Ascending aorta (tissue), 2 donors: ENCODE results near the gene PCDHB6. TPM values are rescaled to one million over a fixed set of nuclear protein-coding genes. Genes with fewer than 3 reads are reported as not detected.
"Not testable (repeated sequence)": the region's sequence is repeated elsewhere in the genome, so short reads cannot be mapped to it uniquely, and the experiment has no call there.

Source experiments
- DNase-seq, 2 donors: peaks; one replicate each; pipeline ENCODE4 v3.0.0-alpha.2; 2019; ENCODE audit warnings: low spot score in 2 of 2
- H3K27ac ChIP-seq, 2 donors: fragments of 200-600 bp; sonication (generic); one replicate each; pipeline ENCODE4 v1.5.1; 2016 to 2017; ENCODE audit warnings: mild to moderate bottlenecking in 1 of 2
- H3K27me3 ChIP-seq: fragments of 200-600 bp; sonication (generic); one replicate; pipeline ENCODE4 v1.5.1; 2017
- H3K36me3 ChIP-seq, 2 donors: fragments of 200-600 bp; sonication (generic); one replicate each; pipeline ENCODE4 v1.5.1; 2016
- H3K4me1 ChIP-seq, 2 donors: fragments of 200-600 bp; sonication (generic); one replicate each; pipeline ENCODE4 v1.5.1; 2016 to 2017; ENCODE audit warnings: mild to moderate bottlenecking in 1 of 2
- H3K4me3 ChIP-seq, 2 donors: fragments of 200-600 bp; sonication (generic); one replicate each; pipeline ENCODE4 v1.5.1; 2016 to 2017; ENCODE audit warnings: mild to moderate bottlenecking in 1 of 2
- H3K9me3 ChIP-seq, 2 donors: fragments of 200-600 bp; sonication (generic); one replicate each; pipeline ENCODE4 v1.5.1; 2016
- CTCF ChIP-seq, 3 experiments: fragments of 200-600 bp in 2 of 3; fragments of 450-650 bp in 1 of 3; sonication (generic) in 2 of 3; IDR thresholded peaks; one replicate each; pipeline ENCODE4 v1.5.1; 2016 to 2019; ENCODE audit warnings: antibody characterized with exemption in 3 of 3, mild to moderate bottlenecking in 1 of 3, moderate library complexity in 1 of 3
- intact Hi-C: fragments of 100-400 bp; cut with DNase I; formaldehyde crosslinking; loops from one replicate; pipeline ENCODE4 v1.15.1; 2023
- total RNA-seq: library from RNA; depleted of rRNA; stranded (reverse); fragments of >200 nt; gene quantifications from one replicate; pipeline ENCODE4 v1.1.0, GENCODE V29; 2016

The PCDHB6 gene
- total RNA-seq, 1 donor from 2014 or later: 1.5 TPM

DNA sequence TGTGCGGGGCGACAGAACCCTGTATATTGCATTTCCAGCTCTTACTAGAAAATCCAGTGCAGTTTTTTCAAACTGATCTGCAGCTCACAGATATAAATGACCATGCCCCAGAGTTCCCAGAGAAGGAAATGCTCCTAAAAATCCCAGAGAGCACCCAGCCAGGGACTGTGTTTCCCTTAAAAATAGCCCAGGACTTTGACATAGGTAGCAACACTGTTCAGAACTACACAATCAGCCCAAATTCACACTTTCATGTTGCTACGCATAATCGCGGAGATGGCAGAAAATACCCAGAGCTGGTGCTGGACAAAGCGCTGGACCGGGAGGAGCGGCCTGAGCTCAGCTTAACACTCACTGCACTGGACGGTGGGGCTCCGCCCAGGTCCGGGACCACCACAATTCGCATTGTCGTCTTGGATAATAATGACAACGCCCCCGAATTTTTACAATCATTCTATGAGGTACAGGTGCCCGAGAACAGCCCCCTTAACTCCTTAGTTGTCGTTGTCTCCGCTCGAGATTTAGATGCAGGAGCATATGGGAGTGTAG lies 14.1 kb upstream of the PCDHB6 start:
- Histone ChIP-seq H3K27ac (no peak overlapping the region), H3K9me3 (peaks cover 49 to 88% of the 10 kb centered on the region in 2 donors), H3K27me3 (no peaks in the 10 kb centered on the region), H3K4me3 (peak overlapping the region; percentile 31 to 53), H3K36me3 (no peaks in the 10 kb centered on the region), H3K4me1 (no peaks in the 10 kb centered on the region)
- DNase-seq: no peak
- intact Hi-C loops: no loop called here
- TF ChIP-seq CTCF (IDR thresholded peaks at IDR 0.05): no peak

- intact Hi-C loops: not testable (repeated sequence)
Measured at GRCh38 chr5:141137346-141137745, 12.5 kb upstream of the PCDHB6 start.

GRCh38 chr5:141150224-141150992 lies 551 bp downstream of the PCDHB6 start:
- Histone ChIP-seq H3K36me3 (no peaks in the 10 kb centered on the region), H3K27me3 (no peaks in the 10 kb centered on the region), H3K9me3 (peaks cover 45 to 84% of the 10 kb centered on the region in 2 donors), H3K27ac (no peak overlapping the region), H3K4me1 (no peaks in the 10 kb centered on the region), H3K4me3 (peak overlapping the region; percentile 18 to 28)
- TF ChIP-seq CTCF (IDR thresholded peaks at IDR 0.05): no peak
- DNase-seq: no peak
- intact Hi-C loops: no loop called here

More at GRCh38 chr5:141137346-141137745, 12.5 kb upstream of the PCDHB6 start:
- H3K27ac ChIP-seq, H3K4me3 ChIP-seq, H3K4me1 ChIP-seq, H3K27me3 ChIP-seq, H3K36me3 ChIP-seq, DNase-seq: not testable (repeated sequence)
- H3K9me3 ChIP-seq: peaks cover 46 to 94% of the 10 kb centered on the region in 2 donors

DNA sequence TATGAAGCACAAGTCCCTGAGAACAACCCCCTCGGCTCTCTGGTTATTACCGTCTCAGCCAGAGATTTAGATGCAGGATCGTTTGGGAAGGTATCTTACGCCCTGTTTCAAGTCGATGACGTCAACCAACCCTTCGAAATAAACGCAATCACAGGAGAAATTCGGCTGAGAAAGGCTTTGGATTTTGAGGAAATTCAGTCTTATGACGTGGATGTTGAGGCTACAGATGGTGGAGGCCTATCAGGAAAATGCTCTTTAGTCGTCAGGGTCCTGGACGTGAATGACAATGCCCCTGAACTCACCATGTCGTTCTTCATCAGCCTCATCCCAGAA lies 1.1 kb downstream of the PCDHB6 start:
- H3K27ac ChIP-seq: no peak overlapping the region
- no peaks in the 10 kb centered on the region for H3K36me3 ChIP-seq
- no peak for TF ChIP-seq CTCF (IDR thresholded peaks at IDR 0.05)
- no peak overlapping the region for H3K4me3 ChIP-seq
- H3K9me3 ChIP-seq: peaks cover 50 to 84% of the 10 kb centered on the region in 2 donors
- H3K27me3 ChIP-seq: no peaks in the 10 kb centered on the region
- DNase-seq: no peak
- H3K4me1 ChIP-seq: no peaks in the 10 kb centered on the region
- intact Hi-C loops: no loop called here

- H3K27me3 ChIP-seq, DNase-seq, H3K4me3 ChIP-seq, H3K36me3 ChIP-seq, H3K4me1 ChIP-seq, H3K27ac ChIP-seq, intact Hi-C loops: not testable (repeated sequence)
- peaks cover 55 to 88% of the 10 kb centered on the region in 2 donors for H3K9me3 ChIP-seq
Measured at GRCh38 chr5:141151632-141152031, 1.8 kb downstream of the PCDHB6 start.

- H3K4me3 ChIP-seq, H3K27me3 ChIP-seq, H3K27ac ChIP-seq, DNase-seq, H3K4me1 ChIP-seq, H3K36me3 ChIP-seq, intact Hi-C loops: not testable (repeated sequence)
- peaks cover 59 to 92% of the 10 kb centered on the region in 2 donors for H3K9me3 ChIP-seq
Measured at GRCh38 chr5:141152096-141152495, 2.2 kb downstream of the PCDHB6 start.

DNA sequence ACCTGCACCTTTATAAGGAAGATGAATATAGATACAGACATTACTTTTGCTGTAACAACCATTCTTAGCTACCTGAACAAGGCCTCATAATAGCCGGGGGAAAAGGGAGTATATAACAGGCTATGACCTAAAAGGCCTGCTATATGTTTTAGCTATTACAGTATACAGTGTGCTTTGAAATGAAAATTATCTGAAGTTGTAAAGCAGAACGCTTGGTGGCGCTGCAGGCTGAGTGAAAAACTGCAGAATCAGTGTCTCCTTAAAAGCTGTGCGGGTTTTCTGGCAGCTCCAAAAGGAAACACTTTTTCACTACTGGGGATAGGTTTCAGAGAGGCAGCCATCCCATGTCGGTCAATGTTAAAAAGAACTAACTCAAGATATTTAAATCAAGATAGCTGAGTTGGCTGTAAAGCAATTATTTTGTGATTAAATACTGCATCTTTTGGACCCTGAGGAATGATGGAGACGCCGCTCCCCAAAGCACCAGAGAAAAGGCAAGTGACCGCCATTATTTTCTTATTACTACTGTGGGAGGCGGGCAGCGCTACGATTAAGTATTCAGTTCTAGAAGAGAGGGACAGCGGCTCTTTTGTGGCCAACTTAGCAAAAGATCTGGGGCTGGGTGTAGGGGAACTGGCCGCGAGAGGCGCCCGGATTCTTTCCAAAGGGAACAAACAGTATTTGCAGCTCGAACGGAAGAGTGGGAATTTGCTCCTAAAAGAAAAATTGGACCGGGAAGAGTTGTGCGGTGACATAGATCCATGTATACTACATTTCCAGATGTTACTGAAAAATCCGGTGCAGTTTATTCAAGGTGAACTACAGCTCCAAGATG lies 5.9 kb downstream of the PCDHB6 start:
- H3K27me3 ChIP-seq: no peaks in the 10 kb centered on the region
- DNase-seq: no peak
- H3K9me3 ChIP-seq: peaks cover 46 to 92% of the 10 kb centered on the region in 2 donors
- H3K27ac ChIP-seq: no peak overlapping the region
- H3K36me3 ChIP-seq: no peaks in the 10 kb centered on the region
- no peak for TF ChIP-seq CTCF (IDR thresholded peaks at IDR 0.05)
- no peak overlapping the region for H3K4me3 ChIP-seq
- intact Hi-C loops: no loop called here
- H3K4me1 ChIP-seq: no peaks in the 10 kb centered on the region

- H3K4me3 ChIP-seq, H3K36me3 ChIP-seq, H3K4me1 ChIP-seq, DNase-seq, H3K27me3 ChIP-seq, H3K27ac ChIP-seq, intact Hi-C loops: not testable (repeated sequence)
- peaks cover 39 to 84% of the 10 kb centered on the region in 2 donors for H3K9me3 ChIP-seq
Measured at GRCh38 chr5:141157356-141157755, 7.5 kb downstream of the PCDHB6 start.

DNA sequence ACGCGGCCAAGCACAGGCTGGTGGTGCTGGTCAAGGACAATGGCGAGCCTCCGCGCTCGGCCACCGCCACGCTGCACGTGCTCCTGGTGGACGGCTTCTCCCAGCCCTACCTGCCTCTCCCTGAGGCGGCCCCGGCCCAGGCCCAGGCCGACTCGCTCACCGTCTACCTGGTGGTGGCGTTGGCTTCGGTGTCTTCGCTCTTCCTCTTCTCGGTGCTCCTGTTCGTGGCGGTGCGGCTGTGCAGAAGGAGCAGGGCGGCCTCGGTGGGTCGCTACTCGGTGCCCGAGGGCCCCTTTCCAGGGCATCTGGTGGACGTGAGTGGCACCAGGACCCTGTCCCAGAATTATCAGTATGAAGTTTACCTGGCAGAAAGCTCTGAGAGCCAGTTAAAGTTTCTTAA lies 8.0 kb downstream of the PCDHB6 start:
- H3K27ac ChIP-seq, H3K36me3 ChIP-seq, H3K27me3 ChIP-seq, H3K4me1 ChIP-seq, intact Hi-C loops, H3K4me3 ChIP-seq, DNase-seq: not testable (repeated sequence)
- H3K9me3 ChIP-seq: peaks cover 36 to 86% of the 10 kb centered on the region in 2 donors
